A549 (cell line): ENCODE results near the gene DYRK3. TPM values are rescaled to one million over a fixed set of nuclear protein-coding genes. Genes with fewer than 3 reads are reported as not detected.

Experiments used
- ATAC-seq, 2 experiments: fragments of 200-7000 bp in 1 of 2; fragments of >200 bp in 1 of 2; cut with Nextera tagmentation in 1 of 2; cut with Tn5 transposase in 1 of 2; 3 replicates each; pipeline versions ENCODE4 v1.8.0 to v1.9.1; 2018 to 2020; ENCODE audit warnings: mild to moderate bottlenecking in 1 of 2, moderate library complexity in 1 of 2
- CTCF ChIA-PET: fragments of 300-600 bp; sonication (Branson Sonifier 250); formaldehyde crosslinking; extraction: SDS; loops from one replicate; lab custom pipeline; 2021; ENCODE audit warnings: antibody characterized with exemption, inconsistent platforms; lab: Yijun Ruan, JAX
- POLR2A ChIA-PET: fragments of 350-600 bp; formaldehyde crosslinking; extraction: SDS; loops from one replicate; lab custom pipeline; 2021; ENCODE audit warnings: antibody characterized with exemption, inconsistent platforms; lab: Yijun Ruan, JAX
- DNase-seq, 2 experiments: peaks; one replicate each; pipeline versions ENCODE4 v3.0.0 to v3.0.0-alpha.2; 2011 to 2016; ENCODE audit warnings: low read depth in 1 of 2, low spot score in 1 of 2
- FAIRE-seq: peaks from 2 replicates; lab custom pipeline; 2011; peaks lifted over from hg19 to GRCh38; lab: Jason Lieb, UNC
- H3K27ac ChIP-seq, 2 experiments: fragments of >200 bp; sonication (Bioruptor Twin); formaldehyde crosslinking; 3 replicates each; pipeline ENCODE4 v1.5.1; 2016 to 2017
- H3K4me1 ChIP-seq: fragments of >200 bp; sonication (Bioruptor Twin); formaldehyde crosslinking; 3 replicates; pipeline ENCODE4 v1.6.1; 2016
- H3K4me2 ChIP-seq: fragments of >200 bp; sonication (Bioruptor Twin); formaldehyde crosslinking; 3 replicates; pipeline ENCODE4 v1.6.1; 2016
- H3K4me3 ChIP-seq: fragments of >200 bp; sonication (Bioruptor Twin); formaldehyde crosslinking; 3 replicates; pipeline ENCODE4 v1.5.1; 2016
- H3K9me3 ChIP-seq: fragments of >200 bp; sonication (Bioruptor Twin); formaldehyde crosslinking; 3 replicates; pipeline ENCODE4 v1.6.1; 2016
- CEBPB ChIP-seq, 2 experiments: fragments of >200 bp in 1 of 2; sonication (Bioruptor Twin) in 1 of 2; formaldehyde crosslinking in 1 of 2; IDR thresholded peaks; 2 replicates each; pipeline ENCODE4 v1.6.1; 2012 to 2016
- EHF ChIP-seq: fragments of 250-450 bp; sonication (Bioruptor Pico); IDR thresholded peaks from 2 replicates; pipeline ENCODE4 v1.5.0; 2020; ENCODE audit warnings: mild to moderate bottlenecking
- EHMT2 ChIP-seq: fragments of 200-600 bp; sonication (generic); IDR thresholded peaks from 2 replicates; pipeline ENCODE4 v1.6.1; 2016; ENCODE audit warnings: antibody characterized with exemption, low read depth, mild to moderate bottlenecking, moderate library complexity
- ESRRA ChIP-seq: fragments of 150-350 bp; IDR thresholded peaks from 2 replicates; pipeline ENCODE4 v1.6.1; 2014; ENCODE audit warnings: mild to moderate bottlenecking, low read length, borderline replicate concordance
- FOXS1 ChIP-seq: fragments of 250-450 bp; sonication (Bioruptor Pico); IDR thresholded peaks from 2 replicates; pipeline ENCODE4 v1.5.0; 2020; ENCODE audit warnings: mild to moderate bottlenecking, moderate library complexity
- GATA3 ChIP-seq: IDR thresholded peaks from 2 replicates; pipeline ENCODE4 v1.6.1; 2012; ENCODE audit warnings: borderline replicate concordance
- HDAC2 ChIP-seq: fragments of 200-600 bp; sonication (generic); IDR thresholded peaks from 2 replicates; pipeline ENCODE4 v1.6.1; 2016
- HMGXB4 ChIP-seq: fragments of 250-450 bp; sonication (Bioruptor Pico); IDR thresholded peaks from 2 replicates; pipeline ENCODE4 v1.5.0; 2021; ENCODE audit warnings: mild to moderate bottlenecking, moderate library complexity, borderline replicate concordance
- HOXA7 ChIP-seq: fragments of 250-450 bp; sonication (Bioruptor Pico); IDR thresholded peaks from 2 replicates; pipeline ENCODE4 v1.5.0; 2020; ENCODE audit warnings: mild to moderate bottlenecking, moderate library complexity
- HOXB13 ChIP-seq: fragments of 250-450 bp; sonication (Bioruptor Pico); IDR thresholded peaks from 2 replicates; pipeline ENCODE4 v1.5.0; 2020; ENCODE audit warnings: low read depth, mild to moderate bottlenecking, moderate library complexity
- JUN ChIP-seq, 2 experiments: fragments of >200 bp; sonication (Bioruptor Twin); formaldehyde crosslinking; IDR thresholded peaks; 2 replicates in 1 of 2; 3 replicates in 1 of 2; pipeline ENCODE4 v1.6.1; 2016 to 2017
- KDM1A ChIP-seq: fragments of 200-600 bp; sonication (generic); IDR thresholded peaks from 2 replicates; pipeline ENCODE4 v1.6.1; 2016; ENCODE audit warnings: low read depth, mild to moderate bottlenecking
- KDM5A ChIP-seq: fragments of 200-600 bp; sonication (generic); IDR thresholded peaks from 2 replicates; pipeline ENCODE4 v1.6.1; 2016; ENCODE audit warnings: antibody characterized with exemption, mild to moderate bottlenecking
- MAFK ChIP-seq: fragments of 450-650 bp; IDR thresholded peaks from 2 replicates; pipeline ENCODE4 v1.6.1; 2014; ENCODE audit not compliant: partially characterized antibody
- MAX ChIP-seq: IDR thresholded peaks from 2 replicates; pipeline ENCODE4 v1.6.1; 2012
- PBX3 ChIP-seq: IDR thresholded peaks from 2 replicates; pipeline ENCODE4 v1.6.1; 2012
- POLR2AphosphoS2 ChIP-seq: conservative IDR thresholded peaks from 2 replicates; pipeline ENCODE4 v1.6.1; 2012; ENCODE audit warnings: low read length, improper control_type of control experiment, inconsistent platforms
- RCOR1 ChIP-seq: fragments of 150-350 bp; IDR thresholded peaks from 2 replicates; pipeline ENCODE4 v1.6.1; 2014; ENCODE audit warnings: antibody characterized with exemption, low read length, low read depth
- RNF2 ChIP-seq: fragments of 200-600 bp; sonication (generic); IDR thresholded peaks from 2 replicates; pipeline ENCODE4 v1.6.1; 2016; ENCODE audit warnings: low read depth, mild to moderate bottlenecking, antibody characterized with exemption, moderate library complexity, borderline replicate concordance
- SMC3 ChIP-seq: fragments of >200 bp; sonication (Bioruptor Twin); formaldehyde crosslinking; IDR thresholded peaks from 3 replicates; pipeline ENCODE4 v1.6.1; 2018; ENCODE audit warnings: inconsistent platforms
- SREBF2 ChIP-seq: fragments of 450-650 bp; IDR thresholded peaks from 2 replicates; pipeline ENCODE4 v1.6.1; 2014; ENCODE audit warnings: mild to moderate bottlenecking, moderate library complexity
- ZC3H11A ChIP-seq: fragments of 450-650 bp; IDR thresholded peaks from 2 replicates; pipeline ENCODE4 v1.6.1; 2014; ENCODE audit warnings: antibody characterized with exemption, mild to moderate bottlenecking
- ZSCAN20 ChIP-seq: fragments of 250-450 bp; sonication (Bioruptor Pico); IDR thresholded peaks from 2 replicates; pipeline ENCODE4 v1.8.0; 2022; ENCODE audit warnings: mild to moderate bottlenecking, moderate library complexity
- WGBS: methylation state at CpG from one replicate; pipeline ENCODE4 v1.1.6; 2017; ENCODE audit errors: missing lambda C conversion rate; 5-methylcytosine and 5-hydroxymethylcytosine counted together
- polyA plus RNA-seq, 4 experiments: library from polyadenylated mRNA; depleted of rRNA in 3 of 4; stranded (reverse); fragments of >200 nt; fragmentation: RNase III in 1 of 4; extraction: RNeasy Plus Mini Kit Qiagen cat#74134 plus additional on column Dnase treatment in 1 of 4; gene quantifications; 2 replicates in 3 of 4; 3 replicates in 1 of 4; pipeline ENCODE4 v1.2.3, GENCODE V29; 2011 to 2017
- TF ChIP-seq, protein P1 (sequence below): fragments of >200 bp; sonication (Bioruptor Twin); formaldehyde crosslinking; IDR thresholded peaks from 3 replicates; pipeline ENCODE4 v1.5.1; 2016

DYRK3 gene
- polyA plus RNA-seq, 2 of the 4 experiments (the other 2 are of a cell fraction), result 7.3 to 8.7 TPM

DNA sequence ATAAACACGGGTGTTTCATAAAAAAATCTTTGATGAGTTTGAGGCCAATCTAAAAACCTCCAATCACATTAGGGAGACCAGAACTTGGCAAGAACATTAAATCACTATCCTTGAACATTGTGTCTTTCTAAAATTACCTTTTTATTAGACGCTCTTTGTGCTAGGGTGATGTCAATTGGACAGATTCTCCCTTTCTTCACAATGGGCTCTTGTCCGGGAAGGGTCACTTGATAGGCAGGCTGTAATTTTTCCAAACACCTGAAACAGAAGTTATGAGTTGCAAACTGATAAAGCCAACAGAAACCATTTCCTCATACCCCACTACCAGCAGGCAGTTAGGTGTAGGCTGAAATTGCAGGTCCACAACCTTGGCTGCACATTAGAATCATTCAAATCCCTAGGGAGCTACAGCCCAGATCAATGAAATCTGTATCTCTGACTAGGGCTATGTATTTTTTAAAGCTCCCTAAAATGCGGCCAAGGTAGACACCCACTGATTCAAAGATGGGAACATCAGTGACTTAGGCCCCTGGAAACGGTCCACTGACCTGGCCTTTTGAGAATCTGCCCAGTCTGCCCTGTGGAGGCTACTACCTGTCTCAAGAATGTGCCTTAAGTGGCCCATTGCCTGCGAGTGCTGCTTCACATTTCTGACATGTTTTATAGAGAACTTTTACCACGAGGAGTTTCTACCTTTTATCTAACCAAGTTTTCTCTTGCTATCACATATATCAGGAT lies 39.6 kb upstream of the DYRK3 start:
- ChIA-PET POLR2A (no interaction called here), CTCF (interaction anchor here (0.7 to 6.2 kb wide), 5 partner anchors 12 to 387 kb away, joined by 3 to 44 read pairs (median 4); partner anchors contain the start of gene EIF2D)

DNA sequence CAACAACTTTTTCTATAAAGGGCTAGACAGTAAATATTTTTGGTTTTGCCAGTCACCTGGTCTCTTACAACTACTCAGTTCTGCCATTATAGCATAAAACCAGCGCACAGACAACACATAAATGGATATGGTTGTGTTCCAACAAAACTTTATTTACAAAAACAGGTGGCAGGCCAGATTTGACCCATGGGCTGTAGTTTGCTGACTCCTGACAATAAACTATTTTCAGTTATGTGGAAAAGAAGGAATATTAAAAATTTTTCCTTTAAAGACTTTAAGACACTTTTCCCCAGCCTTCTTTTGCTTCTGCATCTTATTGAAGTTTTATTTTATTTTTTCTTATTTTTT lies 39.0 kb upstream of the DYRK3 start:
- Histone ChIP-seq H3K4me3 (no peak overlapping the region), H3K27ac (no peak overlapping the region), H3K4me1 (no peaks in the 10 kb centered on the region), H3K4me2 (no peak overlapping the region), H3K9me3 (no peaks in the 10 kb centered on the region)
- ChIA-PET POLR2A (no interaction called here), CTCF (interaction anchor here (1.1 to 6.2 kb wide), 3 partner anchors 11 to 386 kb away, joined by 3 to 44 read pairs (median 3); no protein-coding TSS in a partner anchor)
- DNase-seq, result no peak
- 96% methylated on average over 1 of the region's 1 CpG for WGBS
- no peak for ATAC-seq
- TF ChIP-seq JUN (IDR thresholded peaks at IDR 0.05), result no peak
- TF ChIP-seq HOXA7, result no peak
- no peak for TF ChIP-seq PBX3
- TF ChIP-seq CEBPB (IDR thresholded peaks at IDR 0.05), result no peak
- no peak for TF ChIP-seq MAX
- no peak for TF ChIP-seq SMC3
- TF ChIP-seq RCOR1, result no peak
- TF ChIP-seq, protein P1, sequence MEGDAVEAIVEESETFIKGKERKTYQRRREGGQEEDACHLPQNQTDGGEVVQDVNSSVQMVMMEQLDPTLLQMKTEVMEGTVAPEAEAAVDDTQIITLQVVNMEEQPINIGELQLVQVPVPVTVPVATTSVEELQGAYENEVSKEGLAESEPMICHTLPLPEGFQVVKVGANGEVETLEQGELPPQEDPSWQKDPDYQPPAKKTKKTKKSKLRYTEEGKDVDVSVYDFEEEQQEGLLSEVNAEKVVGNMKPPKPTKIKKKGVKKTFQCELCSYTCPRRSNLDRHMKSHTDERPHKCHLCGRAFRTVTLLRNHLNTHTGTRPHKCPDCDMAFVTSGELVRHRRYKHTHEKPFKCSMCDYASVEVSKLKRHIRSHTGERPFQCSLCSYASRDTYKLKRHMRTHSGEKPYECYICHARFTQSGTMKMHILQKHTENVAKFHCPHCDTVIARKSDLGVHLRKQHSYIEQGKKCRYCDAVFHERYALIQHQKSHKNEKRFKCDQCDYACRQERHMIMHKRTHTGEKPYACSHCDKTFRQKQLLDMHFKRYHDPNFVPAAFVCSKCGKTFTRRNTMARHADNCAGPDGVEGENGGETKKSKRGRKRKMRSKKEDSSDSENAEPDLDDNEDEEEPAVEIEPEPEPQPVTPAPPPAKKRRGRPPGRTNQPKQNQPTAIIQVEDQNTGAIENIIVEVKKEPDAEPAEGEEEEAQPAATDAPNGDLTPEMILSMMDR, result no peak
- TF ChIP-seq MAFK, result no peak
- TF ChIP-seq HDAC2, result no peak
- TF ChIP-seq ZSCAN20 (CRISPR knock-in tag), result no peak
- no peak for TF ChIP-seq KDM1A
- TF ChIP-seq RNF2, result no peak
- FAIRE-seq, result no peak

More for the DNA sequence above, 39.6 kb upstream of the DYRK3 start:
- no peak for ATAC-seq
- TF ChIP-seq PBX3 (no peak), FOXS1 (no peak), HOXB13 (CRISPR knock-in tag) (no peak)
- no peak overlapping the region for H3K27ac ChIP-seq
- H3K9me3 ChIP-seq, result no peaks in the 10 kb centered on the region
- FAIRE-seq, result no peak
- no peaks in the 10 kb centered on the region for H3K4me1 ChIP-seq
- no peak overlapping the region for H3K4me2 ChIP-seq
- WGBS, result 84% methylated on average over 7 of the region's 7 CpGs
- H3K4me3 ChIP-seq, result no peak overlapping the region
- DNase-seq, result no peak

DNA sequence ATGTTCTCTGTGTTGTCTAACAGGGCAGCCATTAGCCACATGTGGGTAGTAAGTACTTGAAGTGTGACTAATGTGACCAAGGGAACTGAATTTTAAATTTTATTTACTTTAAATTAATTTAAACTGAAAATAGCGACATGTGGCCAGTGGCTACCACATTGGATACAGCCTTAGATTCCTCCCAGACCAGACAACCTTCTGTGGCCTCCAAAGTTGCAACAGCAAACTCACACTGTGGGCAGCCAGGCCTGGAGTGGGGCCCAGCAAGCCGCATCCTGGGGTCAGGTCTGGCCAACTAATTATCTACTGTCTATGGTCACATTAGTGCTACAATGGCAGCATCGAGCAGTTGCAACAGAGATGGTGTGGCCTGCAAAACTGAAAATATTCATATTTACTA lies 34.8 kb upstream of the DYRK3 start:
- CTCF ChIA-PET, result interaction anchor here (0.6 to 3.6 kb wide), 9 partner anchors 8 to 382 kb away, joined by 3 to 16 read pairs (median 5); no protein-coding TSS in a partner anchor
- DNase-seq, result no peak

DNA sequence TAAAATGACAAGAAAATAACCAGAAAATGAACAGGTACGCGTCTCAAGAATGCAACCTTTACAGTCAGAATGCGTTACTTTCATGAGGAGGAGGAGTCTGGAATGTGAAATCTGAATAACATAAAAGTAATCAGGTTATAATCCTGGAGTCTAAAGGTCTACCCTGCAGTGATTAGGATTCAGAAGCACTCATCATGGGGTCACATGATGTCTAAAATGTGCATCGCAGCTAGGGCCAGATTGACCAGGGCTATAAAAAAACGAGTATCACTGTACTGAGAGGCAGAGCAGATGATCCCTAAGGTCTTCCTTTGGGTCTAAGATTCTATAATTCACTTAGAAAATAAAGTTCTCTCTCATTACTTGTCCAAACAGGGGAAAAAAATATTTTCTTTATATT lies 30.5 kb upstream of the DYRK3 start:
- Histone ChIP-seq H3K4me3 (no peak overlapping the region), H3K4me1 (no peaks in the 10 kb centered on the region), H3K27ac (no peak overlapping the region), H3K9me3 (no peaks in the 10 kb centered on the region), H3K4me2 (no peak overlapping the region)
- 89% methylated on average over 5 of the region's 5 CpGs for WGBS
- DNase-seq (no peak), FAIRE-seq (no peak), ATAC-seq (no peak)
- ChIA-PET CTCF (interaction anchor here (0.9 to 2.3 kb wide), 6 partner anchors 22 to 377 kb away, joined by 3 to 8 read pairs (median 4); no protein-coding TSS in a partner anchor), POLR2A (no interaction called here)
- TF ChIP-seq ESRRA, result no peak
- no peak for TF ChIP-seq SREBF2
- TF ChIP-seq EHF (CRISPR knock-in tag), result no peak
- no peak for TF ChIP-seq GATA3
- TF ChIP-seq KDM5A, result no peak
- TF ChIP-seq PBX3, result no peak
- no peak for TF ChIP-seq EHMT2
- no peak for TF ChIP-seq POLR2AphosphoS2
- TF ChIP-seq HMGXB4 (CRISPR knock-in tag), result no peak

More for the DNA sequence above, 34.8 kb upstream of the DYRK3 start:
- POLR2A ChIA-PET, result no interaction called here
- H3K4me3 ChIP-seq, result no peak overlapping the region
- ATAC-seq, result no peak
- no peak overlapping the region for H3K27ac ChIP-seq
- TF ChIP-seq ZC3H11A, result no peak
- H3K9me3 ChIP-seq, result no peaks in the 10 kb centered on the region
- WGBS, result 87% methylated on average over 3 of the region's 3 CpGs
- FAIRE-seq, result no peak
- no peak overlapping the region for H3K4me2 ChIP-seq
- no peaks in the 10 kb centered on the region for H3K4me1 ChIP-seq
